Measurements from ENCODE around the gene SH3GL3.

The SH3GL3 gene

GRCh38 chr15:83585601-83586335 is 138.6 kb downstream of the SH3GL3 start:
- Histone ChIP-seq H3K36me3 (ENCODE audit: low read length) (no peaks in the 10 kb centered on the region), H3K79me2 (ENCODE audit: insufficient read depth, low read length) (no peaks in the 10 kb centered on the region), H2AFZ (ENCODE audit: low read depth, low read length, severe bottlenecking) (no peak overlapping the region), H3K4me2 (ENCODE audit: low read depth, low read length, poor library complexity, severe bottlenecking) (no peak overlapping the region), H3K27me3 (ENCODE audit: low read length) (no peaks in the 10 kb centered on the region), H3K9me3 (ENCODE audit: insufficient read depth, low read length) (no peaks in the 10 kb centered on the region), H3K4me3 (ENCODE audit: insufficient read depth, low read length, poor library complexity, severe bottlenecking) (no peak overlapping the region), H3K9me2 (replicated peaks; ENCODE audit: insufficient read depth, low read length) (no peaks in the 10 kb centered on the region), H3K27ac (ENCODE audit: low read depth, low read length) (no peak overlapping the region), H3K9ac (ENCODE audit: low read length) (no peak overlapping the region), H3F3A (ENCODE audit: insufficient read depth) (no peaks in the 10 kb centered on the region), H4K20me1 (ENCODE audit: low read depth, low read length) (no peaks in the 10 kb centered on the region)
- no peak for TF ChIP-seq CTCF (IDR thresholded peaks at IDR 0.05; ENCODE audit: insufficient read depth, low read length, poor library complexity, severe bottlenecking)
- TF ChIP-seq EZH2phosphoT487 (conservative IDR thresholded peaks at IDR 0.05; ENCODE audit: low read length) = no peak

- Histone ChIP-seq H3K9me2 (replicated peaks; ENCODE audit: insufficient read depth, low read length) (no peaks in the 10 kb centered on the region), H4K20me1 (ENCODE audit: low read depth, low read length) (no peaks in the 10 kb centered on the region), H3K9ac (ENCODE audit: low read length) (no peak overlapping the region), H3K79me2 (ENCODE audit: insufficient read depth, low read length) (no peaks in the 10 kb centered on the region), H3K4me2 (ENCODE audit: low read depth, low read length, poor library complexity, severe bottlenecking) (no peak overlapping the region), H3K4me3 (ENCODE audit: insufficient read depth, low read length, poor library complexity, severe bottlenecking) (no peak overlapping the region), H3K27ac (ENCODE audit: low read depth, low read length) (no peak overlapping the region), H3F3A (ENCODE audit: insufficient read depth) (no peaks in the 10 kb centered on the region), H3K9me3 (ENCODE audit: insufficient read depth, low read length) (no peaks in the 10 kb centered on the region), H3K27me3 (ENCODE audit: low read length) (no peaks in the 10 kb centered on the region), H3K36me3 (ENCODE audit: low read length) (no peaks in the 10 kb centered on the region), H2AFZ (ENCODE audit: low read depth, low read length, severe bottlenecking) (no peak overlapping the region)
- TF ChIP-seq EZH2phosphoT487 (conservative IDR thresholded peaks at IDR 0.05; ENCODE audit: low read length) (no peak), CTCF (IDR thresholded peaks at IDR 0.05; ENCODE audit: insufficient read depth, low read length, poor library complexity, severe bottlenecking) (no peak)
These were observed 139.9 kb downstream of the SH3GL3 start for GRCh38 chr15:83587091-83587490.

GRCh38 chr15:83588441-83588840 is 141.3 kb downstream of the SH3GL3 start:
- H3K27me3 ChIP-seq (ENCODE audit: low read length) = no peaks in the 10 kb centered on the region
- no peaks in the 10 kb centered on the region for H3F3A ChIP-seq (ENCODE audit: insufficient read depth)
- no peak overlapping the region for H3K4me3 ChIP-seq (ENCODE audit: insufficient read depth, low read length, poor library complexity, severe bottlenecking)
- no peak overlapping the region for H2AFZ ChIP-seq (ENCODE audit: low read depth, low read length, severe bottlenecking)
- no peak overlapping the region for H3K4me2 ChIP-seq (ENCODE audit: low read depth, low read length, poor library complexity, severe bottlenecking)
- no peaks in the 10 kb centered on the region for H3K36me3 ChIP-seq (ENCODE audit: low read length)
- no peaks in the 10 kb centered on the region for H3K79me2 ChIP-seq (ENCODE audit: insufficient read depth, low read length)
- no peaks in the 10 kb centered on the region for H3K9me2 ChIP-seq (replicated peaks; ENCODE audit: insufficient read depth, low read length)
- H3K9ac ChIP-seq (ENCODE audit: low read length) = no peak overlapping the region
- H3K27ac ChIP-seq (ENCODE audit: low read depth, low read length) = no peak overlapping the region
- TF ChIP-seq EZH2phosphoT487 (conservative IDR thresholded peaks at IDR 0.05; ENCODE audit: low read length) (no peak), CTCF (IDR thresholded peaks at IDR 0.05; ENCODE audit: insufficient read depth, low read length, poor library complexity, severe bottlenecking) (no peak)
- no peaks in the 10 kb centered on the region for H3K9me3 ChIP-seq (ENCODE audit: insufficient read depth, low read length)
- H4K20me1 ChIP-seq (ENCODE audit: low read depth, low read length) = no peaks in the 10 kb centered on the region

Measured in SU-DHL-6 (cell line).